ENCODE measurements around the gene FAM174C. TPM values are rescaled to one million over a fixed set of nuclear protein-coding genes. Genes with fewer than 3 reads are reported as not detected.

FAM174C gene
- total RNA-seq, 1 experiment from 2014 or later, result 77.1 TPM

GRCh38 chr19:1256646-1257474, 18.5 kb upstream of the FAM174C start:
- Histone ChIP-seq H3K9ac (ENCODE audit: low read length) (peak overlapping the region; percentile 65; the same call in 1 of the 2 replicates), H2AFZ (ENCODE audit: low read depth, low read length, poor library complexity, severe bottlenecking) (no peak overlapping the region), H3K79me2 (ENCODE audit: insufficient read depth, low read length) (peaks cover 72% of the 10 kb centered on the region), H3K27ac (ENCODE audit: low read depth, low read length) (peak overlapping the region; percentile 90), H4K20me1 (ENCODE audit: insufficient read depth) (peaks cover 3% of the 10 kb centered on the region; the same call in 1 of the 2 replicates), H3K4me2 (ENCODE audit: low read length) (no peak overlapping the region), H3K9me2 (ENCODE audit: insufficient read depth) (no peaks in the 10 kb centered on the region), H3K4me3 (replicated peaks in 1 of 2; ENCODE audit: low read depth in 1 of 2, low read length in 2 of 2) (no peak overlapping the region), H3K27me3 (ENCODE audit: insufficient read depth, low read length) (no peaks in the 10 kb centered on the region), H3K36me3 (ENCODE audit: control insufficient read depth in 1 of 2, insufficient read depth in 2 of 2, low read length in 2 of 2) (peaks cover 24 to 43% of the 10 kb centered on the region in 2 experiments), H3K9me3 (ENCODE audit: control insufficient read depth in 1 of 2, insufficient read depth in 1 of 2, low read depth in 1 of 2, low read length in 2 of 2) (no peaks in the 10 kb centered on the region), H3K4me1 (ENCODE audit: control insufficient read depth in 1 of 2, insufficient read depth in 2 of 2, low read length in 2 of 2) (peaks cover 39 to 94% of the 10 kb centered on the region in 2 experiments)
- no TSS peak for BruUV-seq (replicated peaks)
- ChIA-PET POLR2A (interaction anchor here (2.1 to 4.4 kb wide), 3 partner anchors 9 to 13 kb away, joined by 12 to 54 read pairs (median 15); partner anchors contain the start of gene CIRBP), RAD21 (ENCODE audit: low non-redundant PET in 1 of 2, low total read pairs in 2 of 2, uncharacterized antibody in 2 of 2, unreplicated experiment in 2 of 2) (interaction anchor here in 1 of 2 experiments (1.0 kb wide), 1 partner anchor 10 kb away, joined by 6 read pairs; no protein-coding TSS in a partner anchor), CTCF (interaction anchor here (1.1 to 1.9 kb wide), 2 partner anchors 9 to 12 kb away, joined by 3 to 8 read pairs; no protein-coding TSS in a partner anchor)
- intact Hi-C loops (cut with micrococcal nuclease), result no loop called here
- no peak for DNase-seq (ENCODE audit: low read depth, low spot score)
- ATAC-seq, result no peak
- TF ChIP-seq REST (IDR thresholded peaks at IDR 0.05; ENCODE audit: low read depth) (no peak), ZFX (IDR thresholded peaks at IDR 0.05) (peak; percentile 12; the same call in 1 of the 2 replicates)
